Measurements from ENCODE around the gene ABCF1.

ABCF1 gene

GRCh38 chr6:30635834-30636233 is 64.6 kb downstream of the ABCF1 start:
- DNase-seq, result no peak

GRCh38 chr6:30640481-30640880 is 69.2 kb downstream of the ABCF1 start:
- DNase-seq, result no peak

- no peak for DNase-seq
These were observed 69.8 kb downstream of the ABCF1 start for GRCh38 chr6:30641048-30641447.

Data from NCI-H1694 treated with DMSO at 0.1 percent for 48 hours (cell line).